Measurements from ENCODE around the gene GAP43.

Gene GAP43

GRCh38 chr3:115663414-115663813 is 40.1 kb downstream of the GAP43 start:
- DNase-seq = no peak

GRCh38 chr3:115666081-115666480 is 42.8 kb downstream of the GAP43 start:
- no peak for DNase-seq

GRCh38 chr3:115666920-115667737 is 43.8 kb downstream of the GAP43 start:
- no peak for DNase-seq

- DNase-seq = no peak
Observed at GRCh38 chr3:115667738-115668065, 44.4 kb downstream of the GAP43 start.

- no peak for DNase-seq
Observed at GRCh38 chr3:115670911-115671310, 47.6 kb downstream of the GAP43 start.

GRCh38 chr3:115671761-115672455 is 48.6 kb downstream of the GAP43 start:
- DNase-seq = no peak

- DNase-seq = no peak
Observed at GRCh38 chr3:115673881-115674280, 50.6 kb downstream of the GAP43 start.

GRCh38 chr3:115676336-115676735 is 53.0 kb downstream of the GAP43 start:
- no peak for DNase-seq

- no peak for DNase-seq
Observed at GRCh38 chr3:115680803-115681345, 57.6 kb downstream of the GAP43 start.

GRCh38 chr3:115681736-115682135 is 58.4 kb downstream of the GAP43 start:
- no peak for DNase-seq

- DNase-seq = no peak
Observed at GRCh38 chr3:115683305-115683704, 60.0 kb downstream of the GAP43 start.

- DNase-seq = no peak
Observed at GRCh38 chr3:115683773-115684172, 60.5 kb downstream of the GAP43 start.

GRCh38 chr3:115685097-115685496 is 61.8 kb downstream of the GAP43 start:
- no peak for DNase-seq

- no peak for DNase-seq
Observed at GRCh38 chr3:115687721-115688120, 64.4 kb downstream of the GAP43 start.

GRCh38 chr3:115688418-115688817 is 65.1 kb downstream of the GAP43 start:
- no peak for DNase-seq

GRCh38 chr3:115689928-115690327 is 66.6 kb downstream of the GAP43 start:
- no peak for DNase-seq

- DNase-seq = no peak
Observed at GRCh38 chr3:115691964-115692363, 68.7 kb downstream of the GAP43 start.

- DNase-seq = peak; percentile 31
Observed at GRCh38 chr3:115692887-115693524, 69.7 kb downstream of the GAP43 start.

- DNase-seq = no peak
Observed at GRCh38 chr3:115693868-115694267, 70.6 kb downstream of the GAP43 start.

GRCh38 chr3:115695090-115695489 is 71.8 kb downstream of the GAP43 start:
- no peak for DNase-seq

- DNase-seq = no peak
Observed at GRCh38 chr3:115697263-115698053, 74.1 kb downstream of the GAP43 start.

GRCh38 chr3:115698851-115699591 is 75.7 kb downstream of the GAP43 start:
- DNase-seq = no peak

All from NK-92 treated with Interleukin-12 subunit alpha and Interleukin-12 subunit beta, amount 100 ng/mL, for 24 hours (cell line).